H9 (cell line): ENCODE results near the gene C4orf36. TPM values are rescaled to one million over a fixed set of nuclear protein-coding genes. Genes with fewer than 3 reads are reported as not detected.

Experiments
- DNase-seq: peaks from one replicate; pipeline ENCODE4 v3.0.0-alpha.2; 2017
- H2AFZ ChIP-seq: one replicate; pipeline ENCODE4 v1.6.1; 2013; ENCODE audit warnings: mild to moderate bottlenecking, low read length, control low read depth, moderate library complexity
- H2AK5ac ChIP-seq: 2 replicates; pipeline ENCODE4 v1.6.1; 2013; ENCODE audit warnings: low read length, control low read depth, mixed read lengths; ENCODE audit not compliant: insufficient read length
- H2BK120ac ChIP-seq: one replicate; pipeline ENCODE4 v1.6.1; 2013; ENCODE audit warnings: low read depth, mild to moderate bottlenecking, low read length, control low read depth, inconsistent platforms; ENCODE audit not compliant: poor library complexity, severe bottlenecking
- H2BK12ac ChIP-seq: 2 replicates; pipeline ENCODE4 v1.6.1; 2013; ENCODE audit warnings: low read length, control low read depth, mixed read lengths, low read depth; ENCODE audit not compliant: insufficient read length
- H2BK15ac ChIP-seq: 2 replicates; pipeline ENCODE4 v1.6.1; 2013; ENCODE audit warnings: low read depth, low read length, control low read depth
- H2BK20ac ChIP-seq: one replicate; pipeline ENCODE4 v1.6.1; 2013; ENCODE audit warnings: low read depth, mild to moderate bottlenecking, low read length, control low read depth, inconsistent platforms; ENCODE audit not compliant: poor library complexity, severe bottlenecking
- H2BK5ac ChIP-seq: 2 replicates; pipeline ENCODE4 v1.6.1; 2013; ENCODE audit warnings: low read length, control low read depth, mixed read lengths; ENCODE audit not compliant: insufficient read length
- H3K14ac ChIP-seq: 2 replicates; pipeline ENCODE4 v1.6.1; 2013; ENCODE audit warnings: low read length, control low read depth; ENCODE audit not compliant: insufficient read depth
- H3K18ac ChIP-seq: 2 replicates; pipeline ENCODE4 v1.6.1; 2013; ENCODE audit warnings: low read depth, mild to moderate bottlenecking, mixed read lengths, low read length, control low read depth; ENCODE audit not compliant: insufficient read length
- H3K23ac ChIP-seq: 2 replicates; pipeline ENCODE4 v1.6.1; 2013; ENCODE audit warnings: low read length, control low read depth, mixed read lengths, low read depth; ENCODE audit not compliant: insufficient read length
- H3K23me2 ChIP-seq: 2 replicates; pipeline ENCODE4 v1.6.1; 2013; ENCODE audit warnings: low read depth, mild to moderate bottlenecking, mixed read lengths, low read length, control low read depth; ENCODE audit not compliant: insufficient read length, poor library complexity, severe bottlenecking
- H3K27ac ChIP-seq: 2 replicates; pipeline ENCODE4 v1.5.1; 2013; ENCODE audit warnings: low read length, control low read depth, mixed read lengths, low read depth; ENCODE audit not compliant: insufficient read length
- H3K27me3 ChIP-seq: 2 replicates; pipeline ENCODE4 v1.6.1; 2013; ENCODE audit warnings: low read length, control low read depth, inconsistent platforms; ENCODE audit not compliant: insufficient read depth
- H3K4ac ChIP-seq: 2 replicates; pipeline ENCODE4 v1.6.1; 2013; ENCODE audit warnings: low read depth, mild to moderate bottlenecking, control low read depth, inconsistent platforms, low read length, moderate library complexity
- H3K4me1 ChIP-seq: 2 replicates; pipeline ENCODE4 v1.6.1; 2013; ENCODE audit warnings: low read length, control low read depth, inconsistent platforms; ENCODE audit not compliant: insufficient read depth
- H3K4me2 ChIP-seq: 2 replicates; pipeline ENCODE4 v1.6.1; 2013; ENCODE audit warnings: low read length, control low read depth, mixed read lengths; ENCODE audit not compliant: insufficient read length, insufficient read depth
- H3K56ac ChIP-seq: 2 replicates; pipeline ENCODE4 v1.6.1; 2013; ENCODE audit warnings: low read depth, mild to moderate bottlenecking, mixed read lengths, low read length, control low read depth; ENCODE audit not compliant: insufficient read length
- H3K79me1 ChIP-seq: 2 replicates; pipeline ENCODE4 v1.6.1; 2013; ENCODE audit warnings: low read depth, mild to moderate bottlenecking, moderate library complexity, low read length, control low read depth, inconsistent platforms; ENCODE audit not compliant: insufficient read depth, poor library complexity, severe bottlenecking
- H3K79me2 ChIP-seq: 2 replicates; pipeline ENCODE4 v1.6.1; 2013; ENCODE audit warnings: low read length, control low read depth, inconsistent platforms; ENCODE audit not compliant: insufficient read depth
- H3K9ac ChIP-seq: 2 replicates; pipeline ENCODE4 v1.6.1; 2013; ENCODE audit warnings: low read length, control low read depth, mixed read lengths; ENCODE audit not compliant: insufficient read length; ENCODE audit errors: extremely low read depth
- H3K9me3 ChIP-seq: one replicate; pipeline ENCODE4 v1.6.1; 2013; ENCODE audit warnings: low read depth, low read length, inconsistent platforms; ENCODE audit not compliant: control insufficient read depth
- H3T11ph ChIP-seq: one replicate; pipeline ENCODE4 v1.6.1; 2013; ENCODE audit warnings: mild to moderate bottlenecking, low read length, control low read depth, inconsistent platforms
- H4K20me1 ChIP-seq: one replicate; pipeline ENCODE4 v1.6.1; 2013; ENCODE audit not compliant: control insufficient read depth, insufficient read length, insufficient read depth
- H4K5ac ChIP-seq: 2 replicates; pipeline ENCODE4 v1.6.1; 2013; ENCODE audit warnings: low read depth, mild to moderate bottlenecking, mixed read lengths, low read length, control low read depth; ENCODE audit not compliant: insufficient read length
- H4K8ac ChIP-seq: replicated peaks from 2 replicates; pipeline ENCODE4 v1.6.1; 2013; ENCODE audit warnings: low read length, control low read depth, mixed read lengths, low read depth; ENCODE audit not compliant: insufficient read length
- H4K91ac ChIP-seq: 2 replicates; pipeline ENCODE4 v1.6.1; 2013; ENCODE audit warnings: low read depth, mild to moderate bottlenecking, moderate library complexity, mixed read lengths, low read length, control low read depth; ENCODE audit not compliant: insufficient read length
- H3K27ac Mint-ChIP-seq, 3 experiments: 2 replicates in 2 of 3; 3 replicates in 1 of 3; pipeline ENCODE4 v1.8.0; 2020 to 2021; ENCODE audit warnings: mixed read lengths in 3 of 3, mild to moderate bottlenecking in 1 of 3, moderate library complexity in 1 of 3
- H3K27me3 Mint-ChIP-seq: 2 replicates; pipeline ENCODE4 v1.8.0; 2021; ENCODE audit warnings: low read depth, mild to moderate bottlenecking, moderate library complexity, mixed read lengths
- H3K36me3 Mint-ChIP-seq, 3 experiments: 2 replicates in 2 of 3; 3 replicates in 1 of 3; pipeline ENCODE4 v1.8.0; 2020 to 2021; ENCODE audit warnings: low read depth in 3 of 3, mixed read lengths in 3 of 3; ENCODE audit not compliant: insufficient read depth in 1 of 3
- H3K4me1 Mint-ChIP-seq, 2 experiments: 2 replicates each; pipeline ENCODE4 v1.8.0; 2020; ENCODE audit warnings: mixed read lengths in 2 of 2
- H3K4me3 Mint-ChIP-seq, 2 experiments: 2 replicates in 1 of 2; 3 replicates in 1 of 2; pipeline ENCODE4 v1.8.0; 2020 to 2021; ENCODE audit warnings: mild to moderate bottlenecking in 2 of 2, mixed read lengths in 2 of 2, moderate library complexity in 1 of 2
- H3K9me3 Mint-ChIP-seq, 2 experiments: 2 replicates in 1 of 2; 3 replicates in 1 of 2; pipeline ENCODE4 v1.8.0; 2020; ENCODE audit warnings: mild to moderate bottlenecking in 2 of 2, mixed read lengths in 2 of 2, moderate library complexity in 1 of 2
- WGBS: extraction: QIAGEN DNeasy Blood & Tissue Kit; methylation state at CpG from one replicate; pipeline ENCODE4 v1.1.7; 2013; ENCODE audit warnings: missing lambda C conversion rate, low lambda C conversion rate, mixed read lengths; ENCODE audit not compliant: insufficient read length; ENCODE audit errors: extremely low coverage; 5-methylcytosine and 5-hydroxymethylcytosine counted together
- total RNA-seq: library from RNA; stranded (reverse); gene quantifications from 2 replicates; pipeline ENCODE4 v1.2.1, GENCODE V29; 2021
- TF ChIP-seq, protein P1 (sequence below): fragments of 200-600 bp; sonication (generic); conservative IDR thresholded peaks from 3 replicates; pipeline ENCODE4 v1.8.0; 2021; ENCODE audit warnings: antibody characterized with exemption, mild to moderate bottlenecking

C4orf36 gene
- total RNA-seq, 1 experiment from 2014 or later = 2.2 TPM

DNA sequence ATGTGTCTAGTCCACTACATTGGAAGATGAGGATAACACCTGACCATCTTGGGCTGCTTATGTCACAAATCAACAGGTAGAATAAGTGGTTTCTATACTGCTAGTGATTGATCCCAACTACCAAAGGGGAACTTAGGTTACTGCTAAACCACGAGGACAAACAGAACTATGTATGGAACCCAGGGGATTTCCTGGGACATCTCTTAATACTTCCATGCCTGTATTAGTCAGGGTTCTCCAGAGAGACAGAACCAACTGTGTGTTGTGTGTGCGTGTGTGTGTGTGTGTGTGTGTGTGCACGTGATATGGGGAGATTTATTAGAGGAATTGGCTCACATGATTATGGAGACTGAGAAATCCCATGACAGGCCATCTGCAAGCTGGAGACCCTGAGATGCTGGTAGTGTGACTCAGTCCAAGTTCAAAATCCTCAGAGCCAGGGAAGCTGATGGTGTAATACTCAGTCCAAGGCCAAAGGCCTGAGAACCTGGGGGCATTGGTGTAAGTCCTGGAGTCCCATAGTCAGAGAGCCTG is 26.4 kb upstream of the C4orf36 start:
- Histone ChIP-seq H3T11ph (no peak overlapping the region), H3K14ac (no peak overlapping the region), H3K4me2 (no peak overlapping the region), H3K18ac (no peak overlapping the region), H3K9me3 (no peaks in the 10 kb centered on the region), H3K27ac (no peak overlapping the region), H3K56ac (no peak overlapping the region), H3K23me2 (no peaks in the 10 kb centered on the region), H4K20me1 (no peaks in the 10 kb centered on the region), H4K8ac (no peak overlapping the region), H2BK120ac (no peak overlapping the region), H3K79me2 (no peaks in the 10 kb centered on the region), H3K4me1 (no peaks in the 10 kb centered on the region), H2BK5ac (no peak overlapping the region), H2BK12ac (no peak overlapping the region), H3K27me3 (no peaks in the 10 kb centered on the region), H4K91ac (no peak overlapping the region), H2BK15ac (no peak overlapping the region), H3K23ac (no peak overlapping the region), H3K4ac (no peak overlapping the region), H2BK20ac (no peak overlapping the region), H4K5ac (no peak overlapping the region), H3K9ac (no peak overlapping the region), H2AK5ac (no peak overlapping the region), H3K79me1 (no peaks in the 10 kb centered on the region), H2AFZ (no peak overlapping the region)
- Mint-ChIP-seq H3K4me3 (no peak overlapping the region), H3K4me1 (no peaks in the 10 kb centered on the region; a peak in 1 of 4 replicates), H3K9me3 (no peaks in the 10 kb centered on the region), H3K27ac (no peak overlapping the region), H3K27me3 (no peaks in the 10 kb centered on the region), H3K36me3 (no peaks in the 10 kb centered on the region; a peak in 1 of 7 replicates)
- WGBS = no CpG with 5 or more reads among the region's 3 CpGs
- TF ChIP-seq, protein P1, sequence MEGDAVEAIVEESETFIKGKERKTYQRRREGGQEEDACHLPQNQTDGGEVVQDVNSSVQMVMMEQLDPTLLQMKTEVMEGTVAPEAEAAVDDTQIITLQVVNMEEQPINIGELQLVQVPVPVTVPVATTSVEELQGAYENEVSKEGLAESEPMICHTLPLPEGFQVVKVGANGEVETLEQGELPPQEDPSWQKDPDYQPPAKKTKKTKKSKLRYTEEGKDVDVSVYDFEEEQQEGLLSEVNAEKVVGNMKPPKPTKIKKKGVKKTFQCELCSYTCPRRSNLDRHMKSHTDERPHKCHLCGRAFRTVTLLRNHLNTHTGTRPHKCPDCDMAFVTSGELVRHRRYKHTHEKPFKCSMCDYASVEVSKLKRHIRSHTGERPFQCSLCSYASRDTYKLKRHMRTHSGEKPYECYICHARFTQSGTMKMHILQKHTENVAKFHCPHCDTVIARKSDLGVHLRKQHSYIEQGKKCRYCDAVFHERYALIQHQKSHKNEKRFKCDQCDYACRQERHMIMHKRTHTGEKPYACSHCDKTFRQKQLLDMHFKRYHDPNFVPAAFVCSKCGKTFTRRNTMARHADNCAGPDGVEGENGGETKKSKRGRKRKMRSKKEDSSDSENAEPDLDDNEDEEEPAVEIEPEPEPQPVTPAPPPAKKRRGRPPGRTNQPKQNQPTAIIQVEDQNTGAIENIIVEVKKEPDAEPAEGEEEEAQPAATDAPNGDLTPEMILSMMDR = no peak
- no peak for DNase-seq
